ENCODE results near the gene DYNLT5.

Gene DYNLT5

GRCh38 chr1:66739401-66740157 lies 12.7 kb upstream of the DYNLT5 start:
- peak overlapping the region; percentile 48 for H3K4me2 ChIP-seq (ENCODE audit: low read depth, low read length)
- H3K9ac ChIP-seq (ENCODE audit: low read length) = no peak overlapping the region
- DNase-seq = peak; percentile 41

GRCh38 chr1:66745451-66745850 lies 6.8 kb upstream of the DYNLT5 start:
- Histone ChIP-seq H3K9me3 (replicated peaks; ENCODE audit: insufficient read depth, low read length) (no peaks in the 10 kb centered on the region), H3K4me1 (ENCODE audit: low read length) (no peaks in the 10 kb centered on the region), H3K27me3 (replicated peaks; ENCODE audit: insufficient read depth, low read length) (no peaks in the 10 kb centered on the region), H3K4me3 (ENCODE audit: low read length) (no peak overlapping the region), H3K9ac (ENCODE audit: low read length) (no peak overlapping the region), H3K79me2 (ENCODE audit: low read length) (no peaks in the 10 kb centered on the region), H3K9me2 (replicated peaks; ENCODE audit: insufficient read depth, low read length) (no peaks in the 10 kb centered on the region), H2AFZ (ENCODE audit: low read length) (no peak overlapping the region), H3K36me3 (replicated peaks; ENCODE audit: insufficient read depth, low read length) (no peaks in the 10 kb centered on the region), H3K4me2 (ENCODE audit: low read depth, low read length) (no peak overlapping the region), H4K20me1 (ENCODE audit: insufficient read depth, low read length) (no peaks in the 10 kb centered on the region), H3F3A (ENCODE audit: insufficient read depth, low read length) (no peaks in the 10 kb centered on the region), H3K27ac (ENCODE audit: low read length) (no peak overlapping the region)
- no peak for DNase-seq
- TF ChIP-seq CTCF (IDR thresholded peaks at IDR 0.05; ENCODE audit: low read length) (no peak), EZH2phosphoT487 (IDR thresholded peaks at IDR 0.05; ENCODE audit: low read length) (no peak), EZH2 (optimal IDR thresholded peaks at IDR 0.05; ENCODE audit: low read depth, low read length) (no peak)

More at GRCh38 chr1:66739401-66740157, 12.7 kb upstream of the DYNLT5 start:
- no peaks in the 10 kb centered on the region for H3K27me3 ChIP-seq (replicated peaks; ENCODE audit: insufficient read depth, low read length)
- H3K27ac ChIP-seq (ENCODE audit: low read length) = no peak overlapping the region
- no peak for TF ChIP-seq EZH2phosphoT487 (IDR thresholded peaks at IDR 0.05; ENCODE audit: low read length)
- TF ChIP-seq EZH2 (optimal IDR thresholded peaks at IDR 0.05; ENCODE audit: low read depth, low read length) = no peak
- no peaks in the 10 kb centered on the region for H3F3A ChIP-seq (ENCODE audit: insufficient read depth, low read length)
- peak overlapping the region; percentile 61; the same call in 1 of the 2 replicates for H2AFZ ChIP-seq (ENCODE audit: low read length)
- H3K79me2 ChIP-seq (ENCODE audit: low read length) = no peaks in the 10 kb centered on the region
- no peaks in the 10 kb centered on the region for H4K20me1 ChIP-seq (ENCODE audit: insufficient read depth, low read length)
- H3K9me2 ChIP-seq (replicated peaks; ENCODE audit: insufficient read depth, low read length) = no peaks in the 10 kb centered on the region
- no peaks in the 10 kb centered on the region for H3K9me3 ChIP-seq (replicated peaks; ENCODE audit: insufficient read depth, low read length)
- H3K4me3 ChIP-seq (ENCODE audit: low read length) = no peak overlapping the region
- H3K4me1 ChIP-seq (ENCODE audit: low read length) = peaks cover 13% of the 10 kb centered on the region
- no peaks in the 10 kb centered on the region for H3K36me3 ChIP-seq (replicated peaks; ENCODE audit: insufficient read depth, low read length)

- TF ChIP-seq EZH2phosphoT487 (IDR thresholded peaks at IDR 0.05; ENCODE audit: low read length) (no peak), CTCF (IDR thresholded peaks at IDR 0.05; ENCODE audit: low read length) (no peak), EZH2 (optimal IDR thresholded peaks at IDR 0.05; ENCODE audit: low read depth, low read length) (no peak)
- Histone ChIP-seq H3K9me3 (replicated peaks; ENCODE audit: insufficient read depth, low read length) (no peaks in the 10 kb centered on the region), H3K36me3 (replicated peaks; ENCODE audit: insufficient read depth, low read length) (no peaks in the 10 kb centered on the region), H3K4me3 (ENCODE audit: low read length) (no peak overlapping the region), H2AFZ (ENCODE audit: low read length) (no peak overlapping the region), H3K9me2 (replicated peaks; ENCODE audit: insufficient read depth, low read length) (no peaks in the 10 kb centered on the region), H3K9ac (ENCODE audit: low read length) (no peak overlapping the region), H3K4me2 (ENCODE audit: low read depth, low read length) (no peak overlapping the region), H3K79me2 (ENCODE audit: low read length) (no peaks in the 10 kb centered on the region), H3K27ac (ENCODE audit: low read length) (no peak overlapping the region), H3F3A (ENCODE audit: insufficient read depth, low read length) (no peaks in the 10 kb centered on the region), H3K4me1 (ENCODE audit: low read length) (no peaks in the 10 kb centered on the region), H4K20me1 (ENCODE audit: insufficient read depth, low read length) (no peaks in the 10 kb centered on the region), H3K27me3 (replicated peaks; ENCODE audit: insufficient read depth, low read length) (no peaks in the 10 kb centered on the region)
- DNase-seq = no peak
Measured at GRCh38 chr1:66747501-66747900, 4.8 kb upstream of the DYNLT5 start.

GRCh38 chr1:66750577-66750976 lies 1.7 kb upstream of the DYNLT5 start:
- H3F3A ChIP-seq (ENCODE audit: insufficient read depth, low read length) = no peaks in the 10 kb centered on the region
- H2AFZ ChIP-seq (ENCODE audit: low read length) = no peak overlapping the region
- TF ChIP-seq EZH2phosphoT487 (IDR thresholded peaks at IDR 0.05; ENCODE audit: low read length) (no peak), CTCF (IDR thresholded peaks at IDR 0.05; ENCODE audit: low read length) (no peak), EZH2 (optimal IDR thresholded peaks at IDR 0.05; ENCODE audit: low read depth, low read length) (no peak)
- H3K4me2 ChIP-seq (ENCODE audit: low read depth, low read length) = no peak overlapping the region
- H3K79me2 ChIP-seq (ENCODE audit: low read length) = no peaks in the 10 kb centered on the region
- H3K9me2 ChIP-seq (replicated peaks; ENCODE audit: insufficient read depth, low read length) = no peaks in the 10 kb centered on the region
- H3K4me3 ChIP-seq (ENCODE audit: low read length) = no peak overlapping the region
- H3K27ac ChIP-seq (ENCODE audit: low read length) = no peak overlapping the region
- no peaks in the 10 kb centered on the region for H4K20me1 ChIP-seq (ENCODE audit: insufficient read depth, low read length)
- H3K36me3 ChIP-seq (replicated peaks; ENCODE audit: insufficient read depth, low read length) = no peaks in the 10 kb centered on the region
- DNase-seq = no peak
- no peaks in the 10 kb centered on the region for H3K9me3 ChIP-seq (replicated peaks; ENCODE audit: insufficient read depth, low read length)
- no peak overlapping the region for H3K9ac ChIP-seq (ENCODE audit: low read length)
- H3K4me1 ChIP-seq (ENCODE audit: low read length) = peaks cover 5% of the 10 kb centered on the region; the same call in 1 of the 2 replicates
- H3K27me3 ChIP-seq (replicated peaks; ENCODE audit: insufficient read depth, low read length) = no peaks in the 10 kb centered on the region

Data from MM.1S (cell line).